Right renal pelvis (tissue), 4 donors: ENCODE measurements around the gene LPIN1. TPM values are rescaled to one million over a fixed set of nuclear protein-coding genes. Genes with fewer than 3 reads are reported as not detected.
A peak's percentile ranks its signal among the peaks of the same experiment; 100 is the strongest.

ENCODE experiments used
- DNase-seq, 4 donors: peaks; one replicate each; pipeline ENCODE4 v3.0.0-alpha.2; 2013; ENCODE audit warnings: low read depth in 4 of 4, low spot score in 3 of 4, missing footprints in 1 of 4
- polyA plus RNA-seq, 4 donors: library from polyadenylated mRNA; unstranded; fragments of 120-200 nt; gene quantifications; one replicate each; pipeline ENCODE4 v1.2.1, GENCODE V29; 2013; ENCODE audit not compliant: insufficient read length in 4 of 4

Gene LPIN1
- 10 to 100 TPM; 19.4 to 21.7 (median 20.1) TPM for polyA plus RNA-seq

DNA sequence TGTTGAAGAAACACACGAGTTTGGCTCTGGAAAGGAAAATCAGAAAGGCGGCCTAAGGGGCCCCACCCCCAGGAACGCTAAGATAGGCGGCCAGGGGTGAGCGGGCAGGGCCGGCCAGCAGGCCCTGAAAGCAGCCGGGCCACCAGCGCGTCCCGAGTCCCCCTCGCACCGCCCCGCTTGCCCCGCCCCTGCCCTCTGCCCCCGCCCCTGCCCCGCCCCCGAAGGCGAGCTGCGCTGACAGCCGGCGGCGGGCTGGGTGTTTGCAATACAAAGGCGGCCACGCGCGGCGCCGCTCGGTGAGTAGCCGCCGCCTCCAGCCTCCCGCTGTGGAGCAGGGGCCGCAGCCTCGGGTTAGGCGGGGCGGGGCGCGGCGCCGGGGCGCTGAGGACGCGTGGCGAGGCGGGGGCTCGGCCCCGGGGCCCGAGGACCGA, at the start of gene LPIN1:
LPIN1 (plus strand) TSS at position 257 of the 431 bp plus-strand sequence. CDS start 18,910 bp downstream, outside the sequence.
- peak in 3 of 4 donors; percentile 60 to 77 (median 77) for DNase-seq

DNA sequence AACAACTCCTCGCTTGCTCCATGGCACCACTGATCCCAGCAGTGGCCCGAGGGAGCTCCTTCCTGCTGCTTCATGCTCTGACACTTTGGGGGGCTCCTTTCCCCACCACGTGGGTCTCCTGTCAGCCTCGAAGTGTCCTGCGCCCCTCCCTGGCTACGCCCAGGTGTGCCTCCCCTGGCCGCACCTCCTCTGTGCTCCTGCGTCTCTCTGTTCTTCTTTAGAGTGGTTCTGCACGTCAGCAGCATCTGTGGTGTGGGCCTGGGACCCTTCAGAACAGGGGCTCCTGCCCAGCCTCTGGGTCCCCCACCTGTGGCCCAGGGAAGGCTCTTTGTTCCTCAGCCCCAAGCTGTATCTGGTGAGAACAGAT, 49.7 kb upstream of the LPIN1 start:
- no peak for DNase-seq

DNA sequence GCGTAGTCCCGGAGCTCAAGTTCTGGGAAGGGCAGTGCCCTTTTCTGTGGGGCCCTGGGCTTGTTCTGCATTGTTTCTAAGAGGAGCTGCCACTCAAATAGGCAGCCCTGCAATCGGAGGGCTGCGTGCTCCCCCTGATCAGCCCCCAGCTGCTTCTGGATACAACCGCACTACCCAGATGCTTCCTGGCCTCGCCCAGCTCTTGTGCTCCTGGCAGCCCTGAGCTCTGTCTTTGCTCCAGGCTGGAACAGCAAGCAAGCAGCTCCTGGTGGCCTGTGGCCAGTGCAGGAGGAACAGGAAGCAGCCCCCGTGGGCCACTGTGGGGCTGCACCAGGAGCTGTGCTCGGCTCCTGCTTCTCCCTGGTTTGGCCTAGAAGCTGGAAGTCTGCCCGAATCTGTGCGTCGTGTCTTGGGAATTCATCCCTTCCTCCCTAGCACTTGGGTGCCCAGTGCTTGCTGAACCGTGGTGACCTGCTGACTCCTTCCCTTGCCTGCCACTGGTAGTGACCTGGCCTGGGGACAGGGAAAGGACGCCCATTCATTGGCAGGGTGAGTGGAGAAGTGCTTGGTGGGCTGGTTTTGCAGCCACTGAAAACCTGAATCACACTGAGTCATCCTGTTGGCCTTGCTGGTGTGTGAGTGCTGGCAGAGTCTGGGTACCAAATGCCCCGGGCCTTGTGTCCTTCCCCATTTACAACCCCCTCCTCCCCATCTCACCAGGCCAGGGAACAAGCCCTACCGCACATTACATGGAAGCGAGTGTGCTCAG, 49.1 kb upstream of the LPIN1 start:
- DNase-seq, result no peak

DNA sequence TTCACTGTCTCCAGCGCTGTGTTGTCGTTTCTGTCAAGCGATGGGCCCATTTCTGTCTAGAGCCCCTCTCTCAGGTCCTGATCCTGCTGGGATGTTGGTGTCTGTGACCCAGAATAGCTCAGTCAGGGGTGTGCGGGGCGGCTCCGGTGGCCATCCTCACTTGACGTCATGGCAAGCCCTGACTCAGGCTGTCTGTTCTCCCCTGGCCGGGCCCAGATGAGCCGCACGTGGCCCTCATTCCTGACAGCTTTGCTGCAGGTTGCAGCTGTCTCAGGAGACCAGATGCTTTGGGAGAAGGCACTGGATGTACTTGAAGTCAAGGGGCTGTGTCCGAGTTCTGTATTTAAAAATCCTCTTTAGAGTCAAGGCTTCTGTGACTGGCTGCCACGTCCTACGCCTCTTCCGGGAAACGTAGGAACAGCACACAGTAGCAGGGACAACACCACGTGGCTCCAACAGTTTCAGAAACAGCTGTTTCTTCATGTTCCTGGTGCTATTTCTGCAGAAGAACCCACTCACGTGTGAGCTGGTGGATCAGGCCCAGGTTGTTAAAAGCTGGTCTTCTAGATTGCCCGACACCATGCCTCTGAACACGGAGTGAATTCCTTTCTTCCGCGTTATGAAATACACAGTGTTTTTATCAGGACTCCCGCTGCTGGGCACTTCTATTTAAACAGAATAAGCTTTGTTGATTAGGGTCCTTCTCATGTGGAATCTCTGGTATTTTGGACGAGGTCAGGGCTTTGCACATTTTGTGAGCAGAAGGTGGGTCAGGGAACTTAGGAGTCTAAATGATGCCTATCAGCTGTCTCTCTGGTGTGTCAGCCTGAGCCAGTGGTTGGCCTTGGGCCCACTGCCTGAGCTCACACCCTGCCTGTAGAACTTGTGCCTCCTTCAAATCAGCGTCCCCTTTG, 48.2 kb upstream of the LPIN1 start:
- no peak for DNase-seq

- no peak for DNase-seq
Observed at GRCh38 chr2:11699686-11700670, 46.5 kb upstream of the LPIN1 start.

DNA sequence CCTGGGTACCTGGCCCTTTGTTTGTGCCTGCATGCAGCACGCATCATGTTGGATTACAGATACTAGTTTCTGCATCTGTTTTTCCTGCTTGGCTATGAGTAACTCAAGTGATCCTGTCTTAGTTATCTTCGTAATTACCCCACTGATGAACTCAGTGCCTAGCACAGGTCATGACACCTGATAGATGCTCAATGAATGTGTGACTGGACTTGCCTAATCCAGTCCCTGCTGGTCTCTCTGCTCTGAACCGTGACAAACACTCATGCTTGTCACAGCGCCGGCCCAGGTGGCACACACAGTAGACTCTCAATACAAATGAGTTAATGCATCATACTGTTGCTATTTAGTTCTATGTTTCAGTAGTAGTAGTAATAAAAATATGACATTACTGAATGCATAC, 45.2 kb upstream of the LPIN1 start:
- no peak for DNase-seq

GRCh38 chr2:11701751-11702301, 44.6 kb upstream of the LPIN1 start:
- DNase-seq, result no peak

- no peak for DNase-seq
Observed at GRCh38 chr2:11702946-11703345, 43.5 kb upstream of the LPIN1 start.

- DNase-seq, result no peak
Observed at GRCh38 chr2:11703700-11704099, 42.7 kb upstream of the LPIN1 start.

- DNase-seq, result no peak
Observed at GRCh38 chr2:11705063-11705462, 41.4 kb upstream of the LPIN1 start.

- no peak for DNase-seq
Observed at GRCh38 chr2:11705711-11706110, 40.7 kb upstream of the LPIN1 start.

- DNase-seq, result no peak
Observed at GRCh38 chr2:11708106-11708505, 38.3 kb upstream of the LPIN1 start.

- no peak for DNase-seq
Observed at GRCh38 chr2:11709293-11709692, 37.1 kb upstream of the LPIN1 start.

DNA sequence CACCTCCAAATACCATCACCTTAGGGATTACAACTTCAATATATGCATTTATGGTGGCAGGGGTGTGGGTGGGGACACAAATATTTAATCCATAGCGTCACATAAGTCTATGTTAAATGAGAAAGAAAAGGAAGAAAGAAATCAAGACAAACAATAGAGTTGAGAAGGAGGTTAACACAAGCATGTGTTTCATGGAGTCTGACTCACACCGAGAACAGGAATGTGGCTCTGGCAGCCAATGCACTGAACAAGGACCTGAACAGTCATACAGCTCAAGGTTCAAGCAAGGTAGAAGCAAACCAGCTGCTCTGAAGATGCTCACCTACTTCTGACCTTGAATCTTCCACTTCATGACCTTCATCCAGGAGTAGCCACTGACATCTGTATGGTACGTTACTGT, 36.2 kb upstream of the LPIN1 start:
- no peak for DNase-seq

DNA sequence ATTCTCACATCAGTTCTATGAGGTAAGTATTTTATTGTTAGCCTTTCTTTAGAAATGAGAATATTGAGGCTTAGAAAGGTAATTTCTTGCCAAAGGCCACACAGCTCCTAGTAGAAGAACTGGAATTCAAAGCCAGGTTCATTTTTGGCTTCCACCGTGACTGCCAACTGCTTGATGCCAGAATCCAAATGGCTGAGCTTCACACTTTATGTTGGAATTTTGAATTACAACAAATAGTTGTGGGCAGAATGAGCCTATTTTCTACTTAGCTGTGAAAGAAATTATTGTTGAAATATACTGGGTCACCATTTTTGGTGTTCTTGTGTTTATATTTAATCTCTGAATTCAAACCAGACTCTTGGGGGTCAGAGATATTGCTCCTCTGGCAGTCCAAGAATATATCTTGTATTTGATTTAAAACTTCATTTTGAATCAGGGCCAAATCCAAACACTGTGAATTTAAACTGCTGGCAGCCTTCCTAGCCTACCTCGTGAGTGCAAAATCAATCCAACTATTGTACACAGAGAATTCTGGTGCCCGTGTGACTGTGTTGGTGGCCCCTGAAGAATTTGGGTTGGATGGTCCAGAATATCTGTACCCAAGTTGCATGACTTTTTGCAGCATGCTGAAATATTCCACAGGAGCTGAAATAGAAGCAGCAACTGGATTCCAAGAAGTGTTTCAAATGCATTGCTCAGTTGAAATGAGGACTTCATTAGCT, 35.6 kb upstream of the LPIN1 start:
- no peak for DNase-seq

DNA sequence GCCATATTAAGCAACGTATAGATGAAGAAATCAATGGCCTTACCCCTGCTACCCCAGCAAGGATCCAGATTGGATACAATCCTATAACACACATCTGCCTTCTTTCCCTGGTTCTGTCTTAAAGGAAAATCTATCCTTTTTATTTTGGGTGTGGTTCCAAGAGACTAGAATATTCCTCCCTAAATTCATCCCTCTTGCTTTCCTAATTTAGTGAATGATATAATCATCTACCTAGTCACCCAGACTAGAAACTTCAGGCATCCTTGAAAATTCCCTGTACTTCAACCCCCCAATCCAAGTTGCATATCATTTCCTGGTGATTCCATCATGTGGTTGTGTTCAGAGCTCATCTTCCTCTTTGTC, 35.1 kb upstream of the LPIN1 start:
- no peak for DNase-seq

DNA sequence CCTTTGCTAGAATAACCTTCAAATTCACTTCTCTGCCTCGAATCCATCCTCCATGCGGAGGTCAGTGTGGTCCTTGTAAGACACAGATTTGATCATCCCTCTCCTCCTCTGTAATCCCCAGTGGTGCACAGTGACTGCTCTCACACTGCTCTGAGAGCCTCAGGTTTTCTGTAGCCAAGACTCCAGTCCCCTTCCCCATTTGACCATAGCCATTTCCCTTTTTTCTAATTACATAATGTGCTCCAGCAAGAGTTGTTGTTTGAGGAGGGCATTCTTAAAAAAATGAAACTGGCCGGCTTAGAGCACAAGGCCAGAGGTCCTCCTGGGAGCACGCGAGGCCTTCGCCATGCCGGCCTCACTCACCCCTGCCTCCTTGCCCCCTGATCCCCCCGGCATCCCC, 34.7 kb upstream of the LPIN1 start:
- no peak for DNase-seq

- no peak for DNase-seq
Observed at GRCh38 chr2:11712866-11713265, 33.6 kb upstream of the LPIN1 start.

DNA sequence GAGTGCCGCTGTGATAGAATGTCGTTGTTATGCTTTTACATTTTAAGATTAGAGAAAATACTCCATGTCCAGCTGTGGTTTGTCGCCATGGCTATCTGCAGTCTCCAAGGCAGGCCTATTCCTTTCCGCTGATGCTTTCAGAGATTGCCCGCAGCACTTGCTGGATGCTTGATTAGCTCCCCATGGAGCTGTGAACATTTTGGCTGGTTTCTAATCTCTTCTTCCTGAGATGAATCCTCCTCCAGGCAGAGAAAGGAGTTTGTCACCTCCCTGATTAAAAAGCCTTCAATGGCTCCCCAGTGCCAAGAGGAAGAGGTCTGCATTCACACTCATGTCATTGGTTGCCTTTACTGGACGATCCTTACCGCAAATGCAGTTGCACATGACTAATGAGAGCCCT, 32.6 kb upstream of the LPIN1 start:
- no peak for DNase-seq
